Effector memory CD8-positive, alpha-beta T cell (primary cell): ENCODE data around the gene PRR35.

Experiments
- ATAC-seq: fragments of 150-1000 bp; cut with Tn5 transposase; replicated peaks from 2 replicates; pipeline ENCODE4 v1.10.0; 2021; ENCODE audit warnings: mild to moderate bottlenecking, moderate library complexity
- DNase-seq, 3 experiments: peaks; one replicate each; pipeline ENCODE4 v3.0.0; 2021
- H3K27ac Mint-ChIP-seq, 2 donors: one replicate each; pipeline ENCODE4 v1.8.0; 2022; ENCODE audit warnings: mild to moderate bottlenecking in 2 of 2, mixed read lengths in 2 of 2, moderate library complexity in 2 of 2
- H3K27me3 Mint-ChIP-seq, 2 donors: one replicate each; pipeline ENCODE4 v1.8.0; 2022; ENCODE audit warnings: mixed read lengths in 2 of 2
- H3K36me3 Mint-ChIP-seq: one replicate; pipeline ENCODE4 v1.8.0; 2022; ENCODE audit warnings: mild to moderate bottlenecking, moderate library complexity, mixed read lengths; ENCODE audit not compliant: insufficient read depth
- H3K4me1 Mint-ChIP-seq, 2 donors: one replicate each; pipeline ENCODE4 v1.8.0; 2022; ENCODE audit warnings: low read depth in 2 of 2, mixed read lengths in 2 of 2
- H3K4me3 Mint-ChIP-seq, 2 donors: one replicate each; pipeline ENCODE4 v1.8.0; 2022; ENCODE audit warnings: mild to moderate bottlenecking in 2 of 2, mixed read lengths in 2 of 2, moderate library complexity in 2 of 2
- H3K9me3 Mint-ChIP-seq, 2 donors: one replicate each; pipeline ENCODE4 v1.8.0; 2022; ENCODE audit warnings: mixed read lengths in 2 of 2
- total RNA-seq, 9 experiments: gene quantifications; one replicate each; lab custom pipeline; 2026; lab: John Stamatoyannopoulos, UW

The PRR35 gene
- total RNA-seq = 0 to 0.18 (median 0) reads per million in 9 experiments

DNA sequence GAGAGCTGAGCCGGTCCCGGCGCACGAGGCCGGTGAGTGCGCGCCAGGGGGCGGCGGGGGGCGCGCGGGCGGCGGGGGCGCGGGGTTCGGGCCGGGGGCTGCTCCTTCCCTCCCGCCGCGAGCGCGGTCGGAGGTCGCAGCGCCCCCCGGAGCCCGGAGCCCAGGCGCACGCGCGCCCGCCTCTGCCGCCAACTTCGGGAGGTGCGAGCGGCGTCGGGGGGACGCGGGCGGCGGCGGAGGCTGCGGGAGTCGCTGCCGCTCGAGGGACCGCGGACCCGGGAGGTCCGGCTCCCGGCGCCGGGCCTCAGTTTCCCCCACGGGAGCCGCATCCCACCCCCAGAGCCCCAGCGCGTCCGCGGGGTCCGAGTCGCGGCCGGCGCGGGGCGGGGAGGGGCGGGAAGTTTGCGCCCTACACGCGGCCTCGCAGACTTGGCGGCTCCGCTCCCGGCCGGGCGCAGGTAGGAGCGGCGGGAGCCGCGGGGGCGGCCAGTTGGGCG lies at the start of gene PRR35:
Gene PRR35, plus strand, starts transcription at position 191 of the 497 bp plus-strand sequence. CDS start 2,901 bp downstream, outside the sequence.
- no peak for DNase-seq
- peaks cover 0 to 2% of the 10 kb centered on the region in 2 donors for H3K4me1 Mint-ChIP-seq

DNA sequence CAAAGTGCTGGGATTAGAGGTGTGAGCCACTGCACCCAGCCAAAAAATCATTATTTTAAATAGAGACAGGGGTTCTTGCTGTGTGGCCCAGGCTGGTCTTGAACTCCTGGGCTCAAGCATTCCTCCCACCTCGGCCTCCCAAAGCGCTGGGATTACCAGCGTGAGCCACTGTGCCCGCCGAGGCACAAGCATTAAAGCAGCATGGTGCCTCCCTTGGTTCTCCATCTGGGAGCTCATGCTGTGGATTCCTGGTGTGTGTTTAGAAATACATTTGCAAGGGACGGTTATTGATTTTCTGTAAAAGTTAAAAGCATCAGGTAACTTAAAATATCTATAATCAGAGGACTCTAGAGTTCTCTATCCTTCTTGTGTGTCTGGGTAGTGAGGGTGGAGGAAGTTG lies 47.4 kb upstream of the PRR35 start:
- H3K9me3 Mint-ChIP-seq = no peaks in the 10 kb centered on the region
- ATAC-seq (no peak), DNase-seq (no peak)
- H3K4me3 Mint-ChIP-seq = no peak overlapping the region
- no peak overlapping the region for H3K27ac Mint-ChIP-seq
- H3K4me1 Mint-ChIP-seq = no peaks in the 10 kb centered on the region
- H3K36me3 Mint-ChIP-seq = peaks cover 2% of the 10 kb centered on the region
- H3K27me3 Mint-ChIP-seq = no peaks in the 10 kb centered on the region

More for the DNA sequence above, at the start of gene PRR35:
- no peak within 1 kb of the TSS for H3K27ac Mint-ChIP-seq
- peaks cover 5 to 26% of the 10 kb centered on the region in 2 donors for H3K27me3 Mint-ChIP-seq
- no peaks in the 10 kb centered on the region for H3K36me3 Mint-ChIP-seq
- H3K9me3 Mint-ChIP-seq = no peaks in the 10 kb centered on the region
- peak within 1 kb of the TSS; percentile 41 to 48 for H3K4me3 Mint-ChIP-seq
- no peak for ATAC-seq

DNA sequence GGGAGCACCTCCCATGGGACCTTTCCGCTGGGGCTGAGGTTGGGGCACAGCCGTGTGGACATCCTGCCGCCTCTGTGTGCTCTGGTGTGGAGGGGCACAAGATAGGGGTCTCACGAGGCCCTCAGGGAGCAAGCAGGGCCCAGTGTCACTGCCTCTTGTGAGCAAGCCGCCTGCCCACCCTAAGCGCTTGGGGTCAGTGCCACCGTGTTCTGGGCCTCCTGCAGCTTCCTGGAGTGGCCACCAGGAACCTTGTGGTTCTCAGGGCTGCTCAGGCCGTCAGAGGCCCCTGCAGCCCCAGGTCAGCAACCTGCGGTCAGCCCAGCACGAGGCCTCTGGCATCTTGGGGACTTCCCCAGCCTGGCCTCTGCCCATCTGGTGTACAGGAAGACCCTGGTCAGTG lies 46.2 kb upstream of the PRR35 start:
- no peak overlapping the region for H3K4me3 Mint-ChIP-seq
- H3K27me3 Mint-ChIP-seq = no peaks in the 10 kb centered on the region
- ATAC-seq (no peak), DNase-seq (no peak)
- H3K4me1 Mint-ChIP-seq = no peaks in the 10 kb centered on the region
- peaks cover 5% of the 10 kb centered on the region for H3K36me3 Mint-ChIP-seq
- no peak overlapping the region for H3K27ac Mint-ChIP-seq
- H3K9me3 Mint-ChIP-seq = no peaks in the 10 kb centered on the region

DNA sequence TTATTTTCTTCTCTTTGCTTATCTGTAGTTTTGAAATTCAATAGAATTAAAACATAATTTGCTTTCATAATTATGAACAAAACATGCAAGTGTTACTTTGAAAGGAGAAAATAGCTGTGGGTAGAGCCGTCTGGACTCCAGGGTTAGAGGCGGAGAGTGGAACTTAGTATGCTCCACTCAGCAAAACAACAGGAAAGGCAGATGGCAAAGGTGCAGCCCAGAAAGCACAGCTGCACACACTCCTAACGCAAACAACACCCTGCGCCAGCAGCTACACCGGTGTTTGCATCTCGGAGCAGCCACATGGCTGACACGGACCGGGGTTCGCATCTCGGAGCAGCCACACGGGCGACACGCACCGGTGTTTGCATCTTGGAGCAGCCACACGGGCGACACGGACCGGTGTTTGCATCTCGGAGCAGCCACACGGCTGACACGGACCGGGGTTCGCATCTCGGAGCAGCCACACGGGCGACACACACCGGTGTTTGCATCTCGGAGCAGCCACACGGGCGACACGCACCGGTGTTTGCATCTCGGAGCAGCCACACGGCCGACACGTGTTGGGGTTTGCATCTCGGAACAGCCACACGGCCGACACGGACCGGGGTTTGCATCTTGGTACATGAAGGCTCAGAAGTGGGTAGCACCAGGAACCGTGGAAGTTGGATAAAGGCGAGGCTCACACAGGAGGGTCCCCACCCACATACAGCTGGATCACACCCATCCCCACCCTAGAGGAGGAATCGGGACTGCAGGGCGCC lies 44.8 kb upstream of the PRR35 start:
- Mint-ChIP-seq H3K27ac (no peak overlapping the region), H3K27me3 (no peaks in the 10 kb centered on the region), H3K4me1 (no peaks in the 10 kb centered on the region), H3K36me3 (peaks cover 2% of the 10 kb centered on the region), H3K4me3 (no peak overlapping the region), H3K9me3 (no peaks in the 10 kb centered on the region)
- DNase-seq (no peak), ATAC-seq (no peak)

DNA sequence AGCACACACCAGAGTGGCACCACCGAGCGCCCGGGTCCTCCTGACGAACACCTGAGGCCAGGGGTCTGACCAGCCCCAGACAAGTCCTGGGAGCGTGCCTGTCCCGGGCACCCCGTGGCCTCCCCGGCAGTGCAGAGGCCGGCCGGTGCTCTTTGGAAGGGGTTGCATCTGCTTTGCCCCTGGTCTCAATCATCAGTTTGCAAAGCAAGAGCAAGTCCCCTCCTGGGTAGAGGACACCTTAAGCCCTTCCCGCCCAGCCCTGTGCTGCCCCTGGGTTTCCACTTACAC lies 44.3 kb upstream of the PRR35 start:
- no peak overlapping the region for H3K27ac Mint-ChIP-seq
- H3K4me1 Mint-ChIP-seq = no peaks in the 10 kb centered on the region
- H3K4me3 Mint-ChIP-seq = no peak overlapping the region
- no peak for DNase-seq
- H3K27me3 Mint-ChIP-seq = no peaks in the 10 kb centered on the region
- H3K36me3 Mint-ChIP-seq = peaks cover 2% of the 10 kb centered on the region
- no peak for ATAC-seq
- no peaks in the 10 kb centered on the region for H3K9me3 Mint-ChIP-seq

DNA sequence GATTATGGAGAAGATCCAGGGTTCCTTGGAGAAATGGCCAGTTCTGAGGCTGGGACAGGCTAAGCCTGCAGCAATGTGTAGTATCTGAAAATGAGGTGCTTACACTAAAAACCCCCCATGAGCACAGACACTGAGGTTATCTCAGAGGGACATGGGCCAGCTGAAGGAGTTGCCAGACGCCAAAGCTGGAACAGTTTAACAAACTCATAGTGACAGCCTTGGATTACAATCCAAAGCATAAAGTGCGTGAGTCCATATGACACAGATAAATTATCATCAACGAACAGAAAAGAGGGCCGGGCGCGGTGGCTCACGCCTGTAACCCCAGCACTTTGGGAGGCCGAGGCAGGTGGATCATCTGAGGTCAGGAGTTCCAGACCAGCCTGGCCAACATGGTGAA lies 43.9 kb upstream of the PRR35 start:
- Mint-ChIP-seq H3K4me3 (no peak overlapping the region), H3K27me3 (no peaks in the 10 kb centered on the region), H3K36me3 (peaks cover 2% of the 10 kb centered on the region), H3K27ac (peak overlapping the region in 1 of 2 donors; percentile 44), H3K4me1 (no peaks in the 10 kb centered on the region), H3K9me3 (no peaks in the 10 kb centered on the region)
- ATAC-seq = no peak
- DNase-seq = no peak

DNA sequence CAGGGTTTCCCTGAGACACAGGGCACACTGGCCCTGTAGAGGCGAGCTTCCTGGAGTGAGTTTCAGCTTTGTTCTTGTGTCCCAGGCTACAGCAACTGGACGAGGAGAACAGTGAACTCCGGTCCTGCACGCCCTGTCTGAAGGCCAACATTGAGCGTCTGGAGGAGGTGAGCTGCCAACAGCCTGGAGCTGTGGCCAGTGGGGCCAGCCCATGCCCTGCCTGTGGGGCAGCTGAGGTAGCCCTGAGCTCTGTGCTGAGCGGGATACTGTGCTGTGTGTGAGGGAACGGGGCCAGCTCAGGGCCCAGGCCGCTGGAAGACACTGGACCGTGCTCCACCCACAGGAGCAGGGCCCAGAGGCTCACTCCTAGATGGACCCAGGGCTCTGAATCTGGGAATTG lies 41.3 kb upstream of the PRR35 start:
- H3K27me3 Mint-ChIP-seq = no peaks in the 10 kb centered on the region
- no peak for ATAC-seq
- H3K9me3 Mint-ChIP-seq = no peaks in the 10 kb centered on the region
- no peak for DNase-seq
- H3K36me3 Mint-ChIP-seq = peaks cover 11% of the 10 kb centered on the region
- H3K4me1 Mint-ChIP-seq = no peaks in the 10 kb centered on the region
- no peak overlapping the region for H3K27ac Mint-ChIP-seq
- H3K4me3 Mint-ChIP-seq = no peak overlapping the region

DNA sequence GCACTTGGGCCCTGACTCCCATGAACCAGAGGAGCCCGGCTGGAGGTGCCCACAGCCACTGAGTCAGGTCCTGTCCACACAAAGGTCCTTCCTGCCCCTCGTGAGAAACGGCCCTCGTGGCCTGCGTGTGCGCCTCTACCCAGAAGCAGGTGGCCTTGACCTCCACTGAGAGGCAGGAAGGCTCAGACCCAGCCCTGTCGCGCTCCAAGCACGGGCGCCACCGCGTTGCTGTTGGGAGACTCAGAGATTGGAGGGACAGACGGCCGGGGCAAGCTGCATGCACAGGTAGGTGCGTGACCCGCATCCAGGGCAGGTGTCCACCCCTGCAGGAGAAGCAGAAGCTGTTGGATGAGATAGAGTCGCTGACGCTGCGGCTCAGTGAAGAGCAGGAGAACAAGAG lies 40.8 kb upstream of the PRR35 start:
- no peaks in the 10 kb centered on the region for H3K9me3 Mint-ChIP-seq
- peaks cover 0 to 3% of the 10 kb centered on the region in 2 donors for H3K4me1 Mint-ChIP-seq
- H3K27ac Mint-ChIP-seq = no peak overlapping the region
- no peak for ATAC-seq
- DNase-seq = no peak
- H3K36me3 Mint-ChIP-seq = peaks cover 14% of the 10 kb centered on the region
- H3K27me3 Mint-ChIP-seq = no peaks in the 10 kb centered on the region
- no peak overlapping the region for H3K4me3 Mint-ChIP-seq

DNA sequence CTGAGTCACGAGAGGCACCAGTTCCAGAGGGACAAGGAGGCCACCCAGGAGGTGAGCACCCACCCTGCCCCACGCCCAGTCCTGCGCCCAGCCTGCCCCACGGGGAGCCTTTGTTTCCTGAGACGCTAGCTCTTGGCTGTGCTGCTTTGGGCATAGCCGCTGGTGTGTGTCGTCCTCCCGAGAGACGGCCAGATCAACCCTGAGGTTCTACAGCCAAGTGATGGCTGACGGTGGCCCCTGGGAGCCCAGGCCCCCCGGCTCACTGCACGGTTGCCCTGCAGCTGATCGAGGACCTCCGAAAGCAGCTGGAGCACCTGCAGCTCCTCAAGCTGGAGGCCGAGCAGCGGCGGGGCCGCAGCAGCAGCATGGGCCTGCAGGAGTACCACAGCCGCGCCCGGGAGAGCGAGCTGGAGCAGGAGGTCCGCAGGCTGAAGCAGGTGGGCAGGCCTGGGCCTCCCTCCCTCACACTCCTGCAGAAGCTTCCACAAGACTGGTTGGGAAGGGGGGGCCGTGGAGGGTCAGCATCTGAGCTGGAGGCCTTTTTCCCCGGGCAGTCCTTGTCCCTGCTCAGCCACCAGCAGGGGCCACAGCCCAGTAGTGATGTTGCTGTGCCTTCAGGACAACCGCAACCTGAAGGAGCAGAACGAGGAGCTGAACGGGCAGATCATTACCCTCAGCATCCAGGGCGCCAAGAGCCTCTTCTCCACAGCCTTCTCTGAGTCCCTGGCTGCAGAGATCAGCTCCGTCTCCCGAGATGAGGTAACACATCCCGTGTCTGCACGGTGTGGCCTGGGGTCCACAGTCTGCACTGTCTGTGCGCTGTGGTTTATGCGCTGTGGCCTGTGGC lies 40.1 kb upstream of the PRR35 start:
- Mint-ChIP-seq H3K9me3 (no peaks in the 10 kb centered on the region), H3K27ac (no peak overlapping the region), H3K27me3 (no peaks in the 10 kb centered on the region), H3K4me1 (peaks cover under 1 to 3% of the 10 kb centered on the region in 2 donors), H3K36me3 (peaks cover 18% of the 10 kb centered on the region), H3K4me3 (no peak overlapping the region)
- DNase-seq (no peak), ATAC-seq (no peak)

DNA sequence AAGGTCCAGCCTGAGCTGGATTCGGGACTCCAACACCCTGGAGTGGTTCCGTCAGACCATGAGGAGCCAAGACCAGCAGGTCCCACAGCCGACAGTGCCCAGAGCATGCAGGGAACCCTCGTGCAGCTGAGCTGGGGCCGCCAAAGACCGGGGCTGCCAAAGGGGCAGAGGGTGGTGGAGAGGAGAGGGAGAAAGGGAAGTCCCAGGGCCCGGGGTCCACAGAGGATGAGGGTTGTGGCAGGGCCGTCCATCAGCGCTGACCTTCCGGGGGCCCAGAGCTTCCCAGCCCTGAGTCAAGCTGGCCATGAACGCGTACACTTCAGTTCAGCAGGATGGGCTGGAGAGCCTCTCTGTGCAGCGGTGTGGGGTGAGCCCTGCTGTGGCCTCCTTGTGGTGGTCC lies 39.3 kb upstream of the PRR35 start:
- ATAC-seq (no peak), DNase-seq (no peak)
- H3K9me3 Mint-ChIP-seq = no peaks in the 10 kb centered on the region
- no peaks in the 10 kb centered on the region for H3K27me3 Mint-ChIP-seq
- H3K4me3 Mint-ChIP-seq = no peak overlapping the region
- H3K4me1 Mint-ChIP-seq = peaks cover 8 to 10% of the 10 kb centered on the region in 2 donors
- no peak overlapping the region for H3K27ac Mint-ChIP-seq
- H3K36me3 Mint-ChIP-seq = peaks cover 18% of the 10 kb centered on the region

DNA sequence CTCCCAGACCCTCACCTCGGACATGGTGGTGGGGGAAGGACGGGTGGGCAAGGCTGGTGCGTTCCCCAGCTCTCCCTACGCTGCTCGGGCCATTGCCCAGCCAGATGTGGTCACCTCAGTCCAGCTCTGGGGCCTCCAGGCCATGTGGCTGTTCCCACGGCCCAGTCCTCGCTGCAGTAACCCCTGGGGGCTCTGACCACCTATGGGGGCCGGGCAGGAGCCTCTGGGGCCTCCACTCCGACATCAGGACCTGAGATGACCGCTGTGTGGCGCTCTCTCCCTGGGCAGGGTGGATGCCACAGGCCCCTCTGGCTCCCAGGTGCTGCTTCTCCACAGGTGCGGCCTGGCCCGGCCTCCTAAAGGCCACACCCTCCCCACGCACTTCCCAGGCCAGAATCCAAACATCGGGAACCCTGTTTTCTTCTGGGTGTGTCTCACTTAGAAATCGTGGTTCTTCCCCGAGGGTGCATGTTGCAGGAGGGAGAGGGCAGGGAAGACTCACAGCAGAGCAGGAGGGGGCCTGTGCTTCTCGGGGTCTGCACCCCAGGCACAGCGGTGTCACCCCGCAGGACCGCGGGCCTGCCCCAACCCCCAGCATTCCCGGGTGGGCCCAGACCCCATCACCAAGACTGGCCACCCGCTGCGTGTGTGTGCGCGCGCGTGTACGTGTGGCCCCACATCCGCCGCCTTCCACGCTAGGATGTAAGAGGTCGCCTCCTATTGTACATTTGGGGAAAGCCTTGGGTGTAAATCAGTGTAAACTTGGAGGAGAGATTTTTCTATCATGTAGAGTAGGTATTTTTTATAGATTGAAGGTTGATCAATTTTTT lies 38.6 kb upstream of the PRR35 start:
- Mint-ChIP-seq H3K9me3 (no peaks in the 10 kb centered on the region), H3K36me3 (peaks cover 18% of the 10 kb centered on the region), H3K27me3 (no peaks in the 10 kb centered on the region), H3K4me1 (peaks cover 12 to 15% of the 10 kb centered on the region in 2 donors), H3K27ac (no peak overlapping the region), H3K4me3 (no peak overlapping the region)
- DNase-seq = no peak
- no peak for ATAC-seq

DNA sequence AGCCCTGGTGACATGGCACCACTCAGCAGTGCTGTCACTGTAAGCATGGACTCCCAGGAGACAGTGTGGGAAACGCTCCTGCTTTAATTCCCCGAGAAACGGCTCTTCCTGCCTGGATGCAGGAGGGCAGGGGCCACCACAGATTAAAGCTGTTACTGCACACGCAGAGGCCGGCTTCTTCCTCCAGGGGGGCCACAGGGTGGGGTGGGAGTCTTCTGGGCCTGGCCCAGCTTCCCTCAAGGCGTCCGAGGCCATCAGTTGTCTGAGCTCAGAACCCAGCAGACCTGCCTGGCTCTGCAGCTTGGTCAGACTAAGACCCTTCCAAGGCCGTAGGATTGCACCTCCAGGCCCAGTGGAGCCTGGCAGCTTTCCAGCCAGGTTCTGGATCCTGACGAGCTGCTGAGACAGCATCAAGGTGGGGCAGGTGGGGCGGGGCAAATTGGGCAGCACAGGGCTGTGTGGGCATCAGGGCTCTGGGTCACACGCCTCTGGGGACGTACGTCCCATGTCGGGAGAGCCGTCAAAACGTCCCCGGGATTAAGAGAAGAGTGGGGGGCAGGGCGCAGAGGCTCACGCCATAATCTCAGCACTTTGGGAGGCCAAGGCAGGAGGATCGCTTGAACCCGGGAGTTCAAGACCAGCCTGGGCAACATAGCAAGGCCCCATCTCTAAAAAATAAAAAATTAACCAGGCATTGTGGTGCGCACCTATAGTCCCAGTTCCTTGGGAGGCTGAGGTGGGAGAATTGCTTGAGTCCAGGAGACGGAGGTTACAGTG lies 37.7 kb upstream of the PRR35 start:
- H3K4me1 Mint-ChIP-seq = peaks cover 14 to 16% of the 10 kb centered on the region in 2 donors
- peaks cover 18% of the 10 kb centered on the region for H3K36me3 Mint-ChIP-seq
- no peak for ATAC-seq
- H3K4me3 Mint-ChIP-seq = no peak overlapping the region
- H3K27ac Mint-ChIP-seq = no peak overlapping the region
- H3K27me3 Mint-ChIP-seq = no peaks in the 10 kb centered on the region
- H3K9me3 Mint-ChIP-seq = no peaks in the 10 kb centered on the region
- DNase-seq = no peak
